Mucosa of descending colon (tissue), 3 donors: ENCODE data around the gene APC2. TPM values are rescaled to one million over a fixed set of nuclear protein-coding genes. Genes with fewer than 3 reads are reported as not detected.

Experiments
- ATAC-seq: fragments of 200-7000 bp; cut with Tn5 transposase; one replicate; pipeline ENCODE4 v1.9.1; 2020; ENCODE audit warnings: mild to moderate bottlenecking, moderate library complexity
- DNase-seq, 3 donors: peaks; one replicate each; pipeline ENCODE4 v3.0.0-alpha.2; 2020
- H3K36me3 ChIP-seq: fragments of 200-600 bp; one replicate; pipeline ENCODE4 v1.8.0; 2021; ENCODE audit warnings: low read depth, mild to moderate bottlenecking
- H3K4me1 ChIP-seq: fragments of 200-600 bp; one replicate; pipeline ENCODE4 v1.8.0; 2021; ENCODE audit warnings: low read depth, mild to moderate bottlenecking
- H3K4me3 ChIP-seq: fragments of 200-600 bp; one replicate; pipeline ENCODE4 v1.8.0; 2021; ENCODE audit warnings: mild to moderate bottlenecking
- H3K9me3 ChIP-seq: fragments of 200-600 bp; one replicate; pipeline ENCODE4 v1.8.0; 2021; ENCODE audit warnings: mild to moderate bottlenecking
- intact Hi-C, 2 donors: fragments of 100-400 bp; cut with DNase I in 1 of 2; cut with micrococcal nuclease in 1 of 2; formaldehyde crosslinking; loops; one replicate each; pipeline versions ENCODE4 v1.11.0 to v1.11.1; 2022; cut with DNase I, micrococcal nuclease
- total RNA-seq, 3 donors: library from RNA; stranded (reverse); fragmentation: NEBNext Ultra II Directional in 2 of 3; extraction: Animal tissue kit (Norgen Biotek cat#: 25700) in 2 of 3; gene quantifications; one replicate each; pipeline versions ENCODE4 v1.2.1 to v1.2.4, GENCODE V29; 2021 to 2023
- TF ChIP-seq, protein P1 (sequence below): fragments of 200-600 bp; IDR thresholded peaks from one replicate; pipeline ENCODE4 v1.8.0; 2022; ENCODE audit warnings: antibody characterized with exemption, mild to moderate bottlenecking
- donor health status: DM: no; HTN: no; CAD: no; lungs with moderate emphysema.
- donor health status: DM: no; HTN: no; CAD: no.
- donor health status: DM: no; HTN: yes; CAD: no.

The APC2 gene
- total RNA-seq, 3 donors from 2014 or later: 0.23 to 5.9 (median 0.24) TPM

- H3K9me3 ChIP-seq: no peaks in the 10 kb centered on the region
- TF ChIP-seq, protein P1, sequence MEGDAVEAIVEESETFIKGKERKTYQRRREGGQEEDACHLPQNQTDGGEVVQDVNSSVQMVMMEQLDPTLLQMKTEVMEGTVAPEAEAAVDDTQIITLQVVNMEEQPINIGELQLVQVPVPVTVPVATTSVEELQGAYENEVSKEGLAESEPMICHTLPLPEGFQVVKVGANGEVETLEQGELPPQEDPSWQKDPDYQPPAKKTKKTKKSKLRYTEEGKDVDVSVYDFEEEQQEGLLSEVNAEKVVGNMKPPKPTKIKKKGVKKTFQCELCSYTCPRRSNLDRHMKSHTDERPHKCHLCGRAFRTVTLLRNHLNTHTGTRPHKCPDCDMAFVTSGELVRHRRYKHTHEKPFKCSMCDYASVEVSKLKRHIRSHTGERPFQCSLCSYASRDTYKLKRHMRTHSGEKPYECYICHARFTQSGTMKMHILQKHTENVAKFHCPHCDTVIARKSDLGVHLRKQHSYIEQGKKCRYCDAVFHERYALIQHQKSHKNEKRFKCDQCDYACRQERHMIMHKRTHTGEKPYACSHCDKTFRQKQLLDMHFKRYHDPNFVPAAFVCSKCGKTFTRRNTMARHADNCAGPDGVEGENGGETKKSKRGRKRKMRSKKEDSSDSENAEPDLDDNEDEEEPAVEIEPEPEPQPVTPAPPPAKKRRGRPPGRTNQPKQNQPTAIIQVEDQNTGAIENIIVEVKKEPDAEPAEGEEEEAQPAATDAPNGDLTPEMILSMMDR: no peak
- no peaks in the 10 kb centered on the region for H3K36me3 ChIP-seq
- H3K4me3 ChIP-seq: no peak overlapping the region
- intact Hi-C loops: no loop called here
- no peaks in the 10 kb centered on the region for H3K4me1 ChIP-seq
- ATAC-seq (no peak), DNase-seq (no peak)
These were observed 71.7 kb downstream of the APC2 start for GRCh38 chr19:1521636-1522035.

- intact Hi-C loops: no loop called here
- ATAC-seq (no peak), DNase-seq (no peak)
- H3K4me1 ChIP-seq: no peaks in the 10 kb centered on the region
- H3K9me3 ChIP-seq: no peaks in the 10 kb centered on the region
- no peak overlapping the region for H3K4me3 ChIP-seq
- no peaks in the 10 kb centered on the region for H3K36me3 ChIP-seq
- TF ChIP-seq, protein P1: no peak
These were observed 72.1 kb downstream of the APC2 start for GRCh38 chr19:1522061-1522460.

GRCh38 chr19:1522838-1523237 is 72.9 kb downstream of the APC2 start:
- TF ChIP-seq, protein P1: no peak
- no peaks in the 10 kb centered on the region for H3K36me3 ChIP-seq
- no peaks in the 10 kb centered on the region for H3K4me1 ChIP-seq
- ATAC-seq (no peak), DNase-seq (no peak)
- intact Hi-C loops: no loop called here
- no peak overlapping the region for H3K4me3 ChIP-seq
- no peaks in the 10 kb centered on the region for H3K9me3 ChIP-seq

Other genes starting within 250 kb of the APC2 start
- gene STK11, start 244.3 kb upstream of the APC2 start, total RNA-seq: 10 to 100 TPM; 69.6 to 86.6 (median 76.3) TPM
- 1 to 10 TPM in 1 of 3 donors, under 1 TPM in 2; 0.29 to 1.2 (median 0.39) TPM for gene CBARP, start 212.1 kb upstream of the APC2 start, total RNA-seq
- gene ATP5F1D, start 208.4 kb upstream of the APC2 start, total RNA-seq: 100 to 1,000 TPM; 302 to 391 (median 378) TPM
- gene MIDN, start 201.5 kb upstream of the APC2 start, total RNA-seq: 100 to 1,000 TPM; 136 to 251 (median 213) TPM
- 100 to 1,000 TPM; 281 to 507 (median 300) TPM for gene CIRBP, start 180.8 kb upstream of the APC2 start, total RNA-seq
- 10 to 100 TPM; 34.2 to 40.1 (median 39.8) TPM for gene FAM174C, start 174.6 kb upstream of the APC2 start, total RNA-seq
- 10 to 100 TPM; 19.0 to 62.2 (median 61.7) TPM for gene EFNA2, start 164.2 kb upstream of the APC2 start, total RNA-seq
- gene NDUFS7, start 66.2 kb upstream of the APC2 start, total RNA-seq: 100 to 1,000 TPM; 118 to 160 (median 148) TPM
- gene GAMT, start 48.6 kb upstream of the APC2 start, total RNA-seq: 1 to 10 TPM; 1.6 to 7.0 (median 2.1) TPM
- 100 to 1,000 TPM; 117 to 123 (median 119) TPM for gene DAZAP1, start 42.5 kb upstream of the APC2 start, total RNA-seq
- gene RPS15, start 11.7 kb upstream of the APC2 start, total RNA-seq: 100 to 1,000 TPM; 748 to 897 (median 892) TPM
- gene C19orf25, start 29.1 kb downstream of the APC2 start, total RNA-seq: 10 to 100 TPM; 36.7 to 48.9 (median 38.1) TPM
- 1 to 10 TPM; 3.3 to 7.5 (median 4.9) TPM for gene PCSK4, start 40.2 kb downstream of the APC2 start, total RNA-seq
- gene REEP6, start 41.1 kb downstream of the APC2 start, total RNA-seq: 1 to 10 TPM; 2.0 to 5.1 (median 4.5) TPM
- 1 to 10 TPM; 2.7 to 3.5 (median 3.3) TPM for gene ADAMTSL5, start 62.9 kb downstream of the APC2 start, total RNA-seq
- gene PLK5, start 74.0 kb downstream of the APC2 start, total RNA-seq: under 1 TPM in 1 of 3 donors, not detected in 2; 0.16 TPM
- 10 to 100 TPM; 21.3 to 28.1 (median 21.5) TPM for gene MEX3D, start 118.2 kb downstream of the APC2 start, total RNA-seq
- 10 to 100 TPM; 54.1 to 78.2 (median 54.2) TPM for gene MBD3, start 142.7 kb downstream of the APC2 start, total RNA-seq
- 100 to 1,000 TPM; 265 to 301 (median 272) TPM for gene UQCR11, start 155.3 kb downstream of the APC2 start, total RNA-seq
- gene TCF3, start 202.5 kb downstream of the APC2 start, total RNA-seq: 10 to 100 TPM; 54.4 to 57.7 (median 57.4) TPM